H1 (cell line): ENCODE measurements around the gene LDLRAD1.

Experiments used
- CHD1 ChIP-seq: IDR thresholded peaks from 2 replicates; pipeline ENCODE4 v1.6.1; 2012; ENCODE audit warnings: low read depth, low read length, improper control_type of control experiment
- CTCF ChIP-seq, 3 experiments: IDR thresholded peaks; 1 replicate in 2 of 3; 2 replicates in 1 of 3; pipeline versions ENCODE4 v1.5.1 to v1.6.1; 2011; ENCODE audit warnings: low read length in 3 of 3, mild to moderate bottlenecking in 3 of 3, inconsistent platforms in 2 of 3, low read depth in 1 of 3, moderate library complexity in 1 of 3; ENCODE audit not compliant: insufficient read depth in 1 of 3; ENCODE audit errors: control extremely low read depth in 1 of 3
- EZH2 ChIP-seq: fragments of 200-600 bp; sonication (generic); IDR thresholded peaks from 2 replicates; pipeline ENCODE4 v1.7.1; 2012; ENCODE audit warnings: low read depth, mild to moderate bottlenecking, moderate library complexity, low read length, inconsistent platforms; ENCODE audit not compliant: severe bottlenecking
- GABPA ChIP-seq: IDR thresholded peaks from 2 replicates; pipeline ENCODE4 v1.6.1; 2011; ENCODE audit warnings: mild to moderate bottlenecking, low read length, moderate library complexity, borderline replicate concordance; ENCODE audit not compliant: insufficient read depth
- MAX ChIP-seq: IDR thresholded peaks from 2 replicates; pipeline ENCODE4 v1.6.1; 2012; ENCODE audit warnings: inconsistent platforms
- POLR2A ChIP-seq, 2 experiments: IDR thresholded peaks; 1 replicate in 1 of 2; 2 replicates in 1 of 2; pipeline ENCODE4 v1.6.1; 2011; ENCODE audit warnings: low read depth in 2 of 2, low read length in 2 of 2, mild to moderate bottlenecking in 2 of 2; ENCODE audit errors: control extremely low read depth in 1 of 2
- TEAD4 ChIP-seq: IDR thresholded peaks from 2 replicates; pipeline ENCODE4 v1.6.1; 2012; ENCODE audit warnings: low read depth, low read length, inconsistent platforms, mixed read lengths
- ZNF274 ChIP-seq: IDR thresholded peaks from 2 replicates; pipeline ENCODE4 v1.7.0; 2012; ENCODE audit warnings: low read length, borderline replicate concordance; ENCODE audit errors: extremely low read depth

- TF ChIP-seq CTCF (IDR thresholded peaks at IDR 0.05; ENCODE audit: control extremely low read depth in 1 of 3, insufficient read depth in 1 of 3, low read depth in 1 of 3, low read length in 3 of 3) = no peak
- TF ChIP-seq ZNF274 = no peak
- TF ChIP-seq POLR2A (IDR thresholded peaks at IDR 0.05; ENCODE audit: control extremely low read depth in 1 of 2, low read depth in 2 of 2, low read length in 2 of 2) = no peak
- no peak for TF ChIP-seq CHD1
- no peak for TF ChIP-seq TEAD4
- no peak for TF ChIP-seq MAX
- TF ChIP-seq GABPA = no peak
- TF ChIP-seq EZH2 = no peak
Observed at GRCh38 chr1:54001591-54001990, 16.4 kb downstream of the LDLRAD1 start.
